ENCODE data around the gene TMEM86B.
A peak's percentile ranks its signal among the peaks of the same experiment; 100 is the strongest.
"Not testable (repeated sequence)": the region's sequence is repeated elsewhere in the genome, so short reads cannot be mapped to it uniquely, and the experiment has no call there.

The TMEM86B gene

GRCh38 chr19:55216461-55217198, 11.9 kb downstream of the TMEM86B start:
- DNase-seq: peak; percentile 67

GRCh38 chr19:55213547-55213946, 15.0 kb downstream of the TMEM86B start:
- no peak for DNase-seq

GRCh38 chr19:55212447-55212846, 16.1 kb downstream of the TMEM86B start:
- DNase-seq: peak; percentile 63

- no peak for DNase-seq
These were observed 18.7 kb downstream of the TMEM86B start for GRCh38 chr19:55209693-55210472.

- DNase-seq: no peak
These were observed 19.5 kb downstream of the TMEM86B start, which contains the start of gene PTPRH for GRCh38 chr19:55208880-55209692. Gene PTPRH, minus strand, starts transcription at chr19:55209501. Its CDS starts 68 bp downstream, at chr19:55209433.

GRCh38 chr19:55206664-55207500, 21.7 kb downstream of the TMEM86B start:
- peak; percentile 50 for DNase-seq

GRCh38 chr19:55202199-55202598, 26.4 kb downstream of the TMEM86B start:
- DNase-seq: not testable (repeated sequence)

- DNase-seq: no peak
These were observed 28.9 kb downstream of the TMEM86B start for GRCh38 chr19:55199620-55200204.

GRCh38 chr19:55198651-55199050, 29.9 kb downstream of the TMEM86B start:
- no peak for DNase-seq

- DNase-seq: peak; percentile 26
These were observed 31.0 kb downstream of the TMEM86B start for GRCh38 chr19:55197528-55197927.

- DNase-seq: no peak
These were observed 31.8 kb downstream of the TMEM86B start for GRCh38 chr19:55196803-55197202.

GRCh38 chr19:55193481-55193880, 35.1 kb downstream of the TMEM86B start:
- no peak for DNase-seq

GRCh38 chr19:55189403-55189835, 39.1 kb downstream of the TMEM86B start:
- DNase-seq: no peak

GRCh38 chr19:55188625-55189024, 39.9 kb downstream of the TMEM86B start:
- DNase-seq: no peak

GRCh38 chr19:55186080-55186479, 42.5 kb downstream of the TMEM86B start:
- no peak for DNase-seq

- DNase-seq: no peak
These were observed 46.8 kb downstream of the TMEM86B start for GRCh38 chr19:55181740-55182139.

- peak; percentile 61 for DNase-seq
These were observed 48.7 kb downstream of the TMEM86B start, which contains the start of gene SYT5 for GRCh38 chr19:55179606-55180484. Gene SYT5, minus strand, starts transcription at chr19:55180289. Its CDS starts 1,248 bp downstream, at chr19:55179041.

GRCh38 chr19:55178781-55179599, 49.6 kb downstream of the TMEM86B start:
- DNase-seq: peak; percentile 88
